GM12891 (cell line): ENCODE data around the gene CRTC1.

ENCODE experiments used
- DNase-seq: peaks from one replicate; pipeline ENCODE4 v3.0.0; 2011; ENCODE audit warnings: low spot score; ENCODE audit not compliant: insufficient read length
- FAIRE-seq: peaks from 2 replicates; lab custom pipeline; 2011; peaks lifted over from hg19 to GRCh38; lab: Jason Lieb, UNC
- PAX5 ChIP-seq: IDR thresholded peaks from 2 replicates; pipeline ENCODE4 v1.6.1; 2011; ENCODE audit warnings: low read length, moderate library complexity, mild to moderate bottlenecking; ENCODE audit not compliant: insufficient read depth, severe bottlenecking
- POLR2A ChIP-seq: IDR thresholded peaks from 2 replicates; pipeline ENCODE4 v1.6.1; 2011; ENCODE audit warnings: low read depth, low read length, control low read depth
- POLR2AphosphoS5 ChIP-seq: IDR thresholded peaks from 2 replicates; pipeline ENCODE4 v1.6.1; 2011; ENCODE audit warnings: low read depth, low read length, control low read depth
- POU2F2 ChIP-seq: IDR thresholded peaks from 2 replicates; pipeline ENCODE4 v1.6.1; 2011; ENCODE audit warnings: low read depth, mild to moderate bottlenecking, control low read depth, low read length, moderate library complexity
- SPI1 ChIP-seq: IDR thresholded peaks from 2 replicates; pipeline ENCODE4 v1.6.1; 2011; ENCODE audit warnings: low read depth, low read length, control low read depth
- TAF1 ChIP-seq: IDR thresholded peaks from 2 replicates; pipeline ENCODE4 v1.6.1; 2011; ENCODE audit warnings: low read depth, low read length, control low read depth

Gene CRTC1

GRCh38 chr19:18668744-18669523 lies 14.5 kb upstream of the CRTC1 start:
- no peak for DNase-seq
- no peak for FAIRE-seq

GRCh38 chr19:18669524-18669817 lies 14.0 kb upstream of the CRTC1 start:
- no peak for FAIRE-seq
- no peak for TF ChIP-seq PAX5
- TF ChIP-seq POLR2AphosphoS5, result no peak
- no peak for TF ChIP-seq POLR2A

More at GRCh38 chr19:18668744-18669523, 14.5 kb upstream of the CRTC1 start:
- no peak for TF ChIP-seq SPI1

GRCh38 chr19:18669883-18670282 lies 13.6 kb upstream of the CRTC1 start:
- DNase-seq (no peak), FAIRE-seq (no peak)
- TF ChIP-seq PAX5 (no peak), POLR2AphosphoS5 (no peak), POLR2A (no peak), SPI1 (no peak), TAF1 (no peak), POU2F2 (no peak)

More at GRCh38 chr19:18669524-18669817, 14.0 kb upstream of the CRTC1 start:
- no peak for DNase-seq

- DNase-seq (no peak), FAIRE-seq (no peak)
- TF ChIP-seq POU2F2 (no peak), SPI1 (no peak), PAX5 (no peak), POLR2AphosphoS5 (no peak), TAF1 (no peak), POLR2A (no peak)
These were observed 13.2 kb upstream of the CRTC1 start for GRCh38 chr19:18670312-18670711.

- TF ChIP-seq PAX5 (no peak), POU2F2 (no peak), POLR2A (no peak), SPI1 (no peak), TAF1 (no peak), POLR2AphosphoS5 (no peak)
- FAIRE-seq, result no peak
These were observed 12.0 kb upstream of the CRTC1 start for GRCh38 chr19:18671303-18672043.

GRCh38 chr19:18672044-18672451 lies 11.4 kb upstream of the CRTC1 start:
- TF ChIP-seq TAF1, result no peak
- no peak for TF ChIP-seq POLR2A
- TF ChIP-seq SPI1, result no peak
- no peak for TF ChIP-seq PAX5
- no peak for TF ChIP-seq POLR2AphosphoS5
- TF ChIP-seq POU2F2, result no peak
- FAIRE-seq (no peak), DNase-seq (no peak)

More at GRCh38 chr19:18671303-18672043, 12.0 kb upstream of the CRTC1 start:
- no peak for DNase-seq

- no peak for TF ChIP-seq TAF1
- TF ChIP-seq SPI1, result no peak
- TF ChIP-seq POLR2A, result no peak
- no peak for TF ChIP-seq POU2F2
- no peak for TF ChIP-seq POLR2AphosphoS5
- TF ChIP-seq PAX5, result no peak
- DNase-seq, result no peak
- no peak for FAIRE-seq
These were observed 10.7 kb upstream of the CRTC1 start for GRCh38 chr19:18672606-18673337.

GRCh38 chr19:18674616-18675015 lies 8.9 kb upstream of the CRTC1 start:
- DNase-seq (no peak), FAIRE-seq (no peak)

GRCh38 chr19:18675779-18676178 lies 7.7 kb upstream of the CRTC1 start:
- DNase-seq (no peak), FAIRE-seq (no peak)
- TF ChIP-seq PAX5 (no peak), SPI1 (no peak), POLR2A (no peak), POU2F2 (no peak), TAF1 (no peak), POLR2AphosphoS5 (no peak)

More at GRCh38 chr19:18674616-18675015, 8.9 kb upstream of the CRTC1 start:
- no peak for TF ChIP-seq POU2F2
- TF ChIP-seq TAF1, result no peak
- no peak for TF ChIP-seq SPI1
- TF ChIP-seq POLR2AphosphoS5, result no peak
- no peak for TF ChIP-seq POLR2A
- no peak for TF ChIP-seq PAX5
